NCI-H748 (cell line): Measurements from ENCODE around the gene SLC29A1.
"Not testable (repeated sequence)": the region's sequence is repeated elsewhere in the genome, so short reads cannot be mapped to it uniquely, and the experiment has no call there.

Experiments
- DNase-seq: peaks from one replicate; lab custom pipeline; 2025; ENCODE audit not compliant: unreplicated experiment; lab: John Stamatoyannopoulos, UW

Gene SLC29A1

GRCh38 chr6:44193307-44193910, 30.0 kb upstream of the SLC29A1 start:
- no peak for DNase-seq

- DNase-seq = no peak
These were observed 29.1 kb upstream of the SLC29A1 start for GRCh38 chr6:44194326-44194725.

GRCh38 chr6:44196351-44196750, 27.0 kb upstream of the SLC29A1 start:
- not testable (repeated sequence) for DNase-seq

- DNase-seq = no peak
These were observed 24.7 kb upstream of the SLC29A1 start for GRCh38 chr6:44198684-44199083.

- no peak for DNase-seq
These were observed 23.5 kb upstream of the SLC29A1 start for GRCh38 chr6:44199883-44200282.

GRCh38 chr6:44201200-44201599, 22.2 kb upstream of the SLC29A1 start:
- DNase-seq = no peak

- no peak for DNase-seq
These were observed 21.6 kb upstream of the SLC29A1 start for GRCh38 chr6:44201638-44202303.

GRCh38 chr6:44202332-44202971, 20.9 kb upstream of the SLC29A1 start:
- DNase-seq = no peak

GRCh38 chr6:44202972-44203750, 20.2 kb upstream of the SLC29A1 start:
- DNase-seq = no peak

- no peak for DNase-seq
These were observed 19.4 kb upstream of the SLC29A1 start for GRCh38 chr6:44203955-44204354.

- DNase-seq = no peak
These were observed 15.4 kb upstream of the SLC29A1 start for GRCh38 chr6:44207966-44208365.

- no peak for DNase-seq
These were observed 12.1 kb upstream of the SLC29A1 start for GRCh38 chr6:44211284-44211683.

GRCh38 chr6:44214307-44214706, 9.1 kb upstream of the SLC29A1 start:
- no peak for DNase-seq

- peak; percentile 58 for DNase-seq
These were observed 6.6 kb upstream of the SLC29A1 start, which contains the start of gene MYMX for GRCh38 chr6:44216677-44217331. Gene MYMX, plus strand, starts transcription at chr6:44216926. Its CDS starts 546 bp downstream, at chr6:44217472.

GRCh38 chr6:44217332-44218143, 5.9 kb upstream of the SLC29A1 start:
- no peak for DNase-seq

- peak; percentile 88 for DNase-seq
These were observed 4.2 kb upstream of the SLC29A1 start for GRCh38 chr6:44219053-44219814.

- DNase-seq = no peak
These were observed 3.3 kb upstream of the SLC29A1 start for GRCh38 chr6:44219815-44220784.

- DNase-seq = no peak
These were observed 2.5 kb upstream of the SLC29A1 start for GRCh38 chr6:44220913-44221290.
